Natural killer cell treated with Interleukin-12 subunit alpha and Interleukin-12 subunit beta and Interleukin-15 and Interleukin-18, amount 100 ng/mL, for 72 hours (primary cell): Measurements from ENCODE around the gene ZNF787. TPM values are rescaled to one million over a fixed set of nuclear protein-coding genes. Genes with fewer than 3 reads are reported as not detected.
A peak's percentile ranks its signal among the peaks of the same experiment; 100 is the strongest.

Source experiments
- ATAC-seq, 2 donors: fragments of 150-1000 bp; cut with Tn5 transposase in 1 of 2; sonication (Bioruptor Pico), chemical (Tn5 transposase) in 1 of 2; 2 replicates each; pipeline ENCODE4 v1.10.0; 2021
- DNase-seq: peaks from one replicate; pipeline ENCODE4 v3.0.0; 2022; ENCODE audit warnings: low spot score
- H3K27ac Mint-ChIP-seq, 2 donors: 1 replicate in 1 of 2; 2 replicates in 1 of 2; pipeline ENCODE4 v1.8.0; 2022; ENCODE audit warnings: mixed read lengths in 2 of 2, mild to moderate bottlenecking in 1 of 2, moderate library complexity in 1 of 2
- H3K27me3 Mint-ChIP-seq, 2 donors: 1 replicate in 1 of 2; 2 replicates in 1 of 2; pipeline ENCODE4 v1.8.0; 2022; ENCODE audit warnings: mixed read lengths in 2 of 2
- H3K36me3 Mint-ChIP-seq: one replicate; pipeline ENCODE4 v1.8.0; 2022; ENCODE audit warnings: mixed read lengths
- H3K4me1 Mint-ChIP-seq, 2 donors: 1 replicate in 1 of 2; 2 replicates in 1 of 2; pipeline ENCODE4 v1.8.0; 2022; ENCODE audit warnings: low read depth in 2 of 2, mixed read lengths in 2 of 2, mild to moderate bottlenecking in 1 of 2
- H3K4me3 Mint-ChIP-seq: one replicate; pipeline ENCODE4 v1.8.0; 2022; ENCODE audit warnings: mixed read lengths
- H3K9me3 Mint-ChIP-seq: 2 replicates; pipeline ENCODE4 v1.8.0; 2022; ENCODE audit warnings: mixed read lengths
- total RNA-seq, 2 donors: library from RNA; stranded (reverse); gene quantifications; one replicate each; pipeline ENCODE4 v1.2.3, GENCODE V29; 2022

ZNF787 gene
- 10 to 100 TPM; 39.2 to 60.6 TPM for total RNA-seq

GRCh38 chr19:56121180-56122167 lies at the start of gene ZNF787:
ZNF787 (minus strand) TSS chr19:56121295; CDS start chr19:56103217, 18,078 bp downstream.
- Mint-ChIP-seq H3K36me3 (no peaks in the 10 kb centered on the region), H3K27me3 (no peaks in the 10 kb centered on the region), H3K27ac (peak within 1 kb of the TSS; percentile 88 to 91), H3K4me1 (peaks cover 19 to 22% of the 10 kb centered on the region in 2 donors), H3K4me3 (peak within 1 kb of the TSS; percentile 89), H3K9me3 (no peaks in the 10 kb centered on the region)
- peak; percentile 93 for ATAC-seq
- peak; percentile 99 for DNase-seq

- peaks cover 4% of the 10 kb centered on the region in 2 donors for H3K4me1 Mint-ChIP-seq
- no peak for ATAC-seq
- no peak overlapping the region for H3K27ac Mint-ChIP-seq
- no peak for DNase-seq
- H3K27me3 Mint-ChIP-seq = peaks cover 0 to 3% of the 10 kb centered on the region in 2 donors
- H3K36me3 Mint-ChIP-seq = no peaks in the 10 kb centered on the region
- H3K9me3 Mint-ChIP-seq = no peaks in the 10 kb centered on the region
- H3K4me3 Mint-ChIP-seq = no peak overlapping the region
Observed at GRCh38 chr19:56170261-56170660, 49.2 kb upstream of the ZNF787 start.

GRCh38 chr19:56167064-56167578 lies 46.0 kb upstream of the ZNF787 start:
- DNase-seq (no peak), ATAC-seq (no peak)
- H3K4me3 Mint-ChIP-seq = no peak overlapping the region
- H3K27me3 Mint-ChIP-seq = peaks cover 3 to 7% of the 10 kb centered on the region in 2 donors
- H3K27ac Mint-ChIP-seq = no peak overlapping the region
- H3K36me3 Mint-ChIP-seq = no peaks in the 10 kb centered on the region
- H3K9me3 Mint-ChIP-seq = no peaks in the 10 kb centered on the region
- peaks cover 4 to 6% of the 10 kb centered on the region in 2 donors for H3K4me1 Mint-ChIP-seq

GRCh38 chr19:56163097-56163496 lies 42.0 kb upstream of the ZNF787 start:
- DNase-seq = no peak
- Mint-ChIP-seq H3K4me1 (peaks cover 0 to 4% of the 10 kb centered on the region in 2 donors), H3K27me3 (peaks cover 3 to 7% of the 10 kb centered on the region in 2 donors), H3K9me3 (no peaks in the 10 kb centered on the region), H3K36me3 (peaks cover 9% of the 10 kb centered on the region), H3K27ac (no peak overlapping the region), H3K4me3 (no peak overlapping the region)
- no peak for ATAC-seq

GRCh38 chr19:56162258-56162657 lies 41.2 kb upstream of the ZNF787 start:
- no peak for DNase-seq
- Mint-ChIP-seq H3K9me3 (no peaks in the 10 kb centered on the region), H3K27me3 (peaks cover 3 to 7% of the 10 kb centered on the region in 2 donors), H3K36me3 (peaks cover 9% of the 10 kb centered on the region), H3K27ac (no peak overlapping the region), H3K4me3 (no peak overlapping the region), H3K4me1 (peaks cover 0 to 4% of the 10 kb centered on the region in 2 donors)
- peak in 1 of 2 donors; percentile 52 for ATAC-seq

GRCh38 chr19:56161534-56161933 lies 40.4 kb upstream of the ZNF787 start:
- peaks cover 0 to 4% of the 10 kb centered on the region in 2 donors for H3K4me1 Mint-ChIP-seq
- H3K36me3 Mint-ChIP-seq = peaks cover 9% of the 10 kb centered on the region
- DNase-seq = no peak
- peaks cover 3 to 7% of the 10 kb centered on the region in 2 donors for H3K27me3 Mint-ChIP-seq
- no peak for ATAC-seq
- no peak overlapping the region for H3K4me3 Mint-ChIP-seq
- H3K27ac Mint-ChIP-seq = no peak overlapping the region
- no peaks in the 10 kb centered on the region for H3K9me3 Mint-ChIP-seq

- Mint-ChIP-seq H3K36me3 (peaks cover 9% of the 10 kb centered on the region), H3K4me3 (no peak overlapping the region)
- ATAC-seq = peak in 1 of 2 donors; percentile 11
Observed at GRCh38 chr19:56159622-56160271, 38.7 kb upstream of the ZNF787 start.

GRCh38 chr19:56159009-56159559 lies 38.0 kb upstream of the ZNF787 start:
- Mint-ChIP-seq H3K27ac (no peak overlapping the region), H3K4me1 (peaks cover 0 to 4% of the 10 kb centered on the region in 2 donors), H3K4me3 (no peak overlapping the region), H3K9me3 (no peaks in the 10 kb centered on the region), H3K36me3 (peaks cover 9% of the 10 kb centered on the region), H3K27me3 (no peaks in the 10 kb centered on the region)
- ATAC-seq (no peak), DNase-seq (no peak)

More at GRCh38 chr19:56159622-56160271, 38.7 kb upstream of the ZNF787 start:
- no peak for DNase-seq
- Mint-ChIP-seq H3K9me3 (no peaks in the 10 kb centered on the region), H3K4me1 (peaks cover 0 to 4% of the 10 kb centered on the region in 2 donors), H3K27ac (no peak overlapping the region), H3K27me3 (peaks cover 0 to 2% of the 10 kb centered on the region in 2 donors)

- H3K27ac Mint-ChIP-seq = no peak overlapping the region
- ATAC-seq (no peak), DNase-seq (no peak)
- no peaks in the 10 kb centered on the region for H3K27me3 Mint-ChIP-seq
- peaks cover 9% of the 10 kb centered on the region for H3K36me3 Mint-ChIP-seq
- peaks cover 7% of the 10 kb centered on the region in 2 donors for H3K4me1 Mint-ChIP-seq
- no peaks in the 10 kb centered on the region for H3K9me3 Mint-ChIP-seq
- no peak overlapping the region for H3K4me3 Mint-ChIP-seq
Observed at GRCh38 chr19:56158170-56158757, 37.2 kb upstream of the ZNF787 start.

GRCh38 chr19:56156768-56157167 lies 35.7 kb upstream of the ZNF787 start:
- no peak for DNase-seq
- H3K27ac Mint-ChIP-seq = no peak overlapping the region
- H3K9me3 Mint-ChIP-seq = no peaks in the 10 kb centered on the region
- no peak for ATAC-seq
- H3K4me3 Mint-ChIP-seq = no peak overlapping the region
- H3K4me1 Mint-ChIP-seq = peaks cover 4 to 9% of the 10 kb centered on the region in 2 donors
- H3K36me3 Mint-ChIP-seq = peaks cover 9% of the 10 kb centered on the region
- H3K27me3 Mint-ChIP-seq = no peaks in the 10 kb centered on the region

GRCh38 chr19:56155124-56155687 lies 34.1 kb upstream of the ZNF787 start:
- H3K27me3 Mint-ChIP-seq = no peaks in the 10 kb centered on the region
- peaks cover 6 to 12% of the 10 kb centered on the region in 2 donors for H3K4me1 Mint-ChIP-seq
- ATAC-seq (peak; percentile 4 to 22), DNase-seq (no peak)
- no peak overlapping the region for H3K4me3 Mint-ChIP-seq
- peaks cover 9% of the 10 kb centered on the region for H3K36me3 Mint-ChIP-seq
- H3K9me3 Mint-ChIP-seq = no peaks in the 10 kb centered on the region
- H3K27ac Mint-ChIP-seq = no peak overlapping the region

GRCh38 chr19:56153507-56153906 lies 32.4 kb upstream of the ZNF787 start:
- Mint-ChIP-seq H3K4me3 (no peak overlapping the region), H3K36me3 (no peaks in the 10 kb centered on the region), H3K9me3 (no peaks in the 10 kb centered on the region), H3K4me1 (peaks cover 7 to 14% of the 10 kb centered on the region in 2 donors), H3K27me3 (no peaks in the 10 kb centered on the region), H3K27ac (no peak overlapping the region)
- no peak for ATAC-seq
- no peak for DNase-seq

- no peak overlapping the region for H3K4me3 Mint-ChIP-seq
- H3K27me3 Mint-ChIP-seq = no peaks in the 10 kb centered on the region
- H3K27ac Mint-ChIP-seq = no peak overlapping the region
- H3K36me3 Mint-ChIP-seq = no peaks in the 10 kb centered on the region
- peaks cover 7 to 14% of the 10 kb centered on the region in 2 donors for H3K4me1 Mint-ChIP-seq
- DNase-seq = no peak
- no peak for ATAC-seq
- no peaks in the 10 kb centered on the region for H3K9me3 Mint-ChIP-seq
Observed at GRCh38 chr19:56152644-56153043, 31.5 kb upstream of the ZNF787 start.
